Prostate gland (tissue), 2 donors: ENCODE data around the gene SLC9C2. TPM values are rescaled to one million over a fixed set of nuclear protein-coding genes. Genes with fewer than 3 reads are reported as not detected.

ENCODE experiments used
- DNase-seq: peaks from one replicate; pipeline ENCODE4 v3.0.0-alpha.2; 2019; ENCODE audit warnings: low spot score
- H3K27ac ChIP-seq, 2 donors: fragments of 200-600 bp; sonication (generic); 2 replicates each; pipeline ENCODE4 v1.5.1; 2017 to 2019
- H3K27me3 ChIP-seq: fragments of 200-600 bp; sonication (generic); replicated peaks from 2 replicates; pipeline ENCODE4 v1.5.1; 2019; ENCODE audit not compliant: insufficient read depth
- H3K36me3 ChIP-seq, 2 donors: fragments of 200-600 bp; sonication (generic); 1 replicate in 1 of 2; 2 replicates in 1 of 2; pipeline versions ENCODE4 v1.5.1 to v1.8.1; 2017 to 2019
- H3K4me1 ChIP-seq: fragments of 200-600 bp; sonication (generic); replicated peaks from 2 replicates; pipeline ENCODE4 v1.5.1; 2019
- H3K4me3 ChIP-seq, 2 donors: fragments of 200-600 bp; sonication (generic); 2 replicates each; pipeline ENCODE4 v1.5.1; 2017 to 2019
- H3K9me3 ChIP-seq: fragments of 200-600 bp; sonication (generic); 2 replicates; pipeline ENCODE4 v1.5.1; 2017
- POLR2A ChIP-seq: fragments of 450-650 bp; IDR thresholded peaks from one replicate; pipeline ENCODE4 v1.6.1; 2016; ENCODE audit warnings: antibody characterized with exemption, mild to moderate bottlenecking
- POLR2AphosphoS5 ChIP-seq: sonication (generic); formaldehyde crosslinking; IDR thresholded peaks from one replicate; pipeline ENCODE4 v1.6.1; 2017; ENCODE audit warnings: antibody characterized with exemption
- WGBS: methylation state at CpG from one replicate; pipeline ENCODE4 v1.1.5; 2018; 5-methylcytosine and 5-hydroxymethylcytosine counted together
- intact Hi-C: fragments of 100-400 bp; cut with DNase I; formaldehyde crosslinking; loops from one replicate; pipeline ENCODE4 v1.14.2; 2022
- total RNA-seq, 2 donors: library from RNA; depleted of rRNA; stranded (reverse); fragments of >200 nt; gene quantifications; one replicate each; pipeline ENCODE4 v1.1.0, GENCODE V29; 2016
- TF ChIP-seq, protein P1 (sequence below), 4 experiments: fragments of 200-600 bp in 2 of 4; fragments of 450-650 bp in 2 of 4; sonication (generic) in 2 of 4; IDR thresholded peaks; 1 replicate in 3 of 4; 2 replicates in 1 of 4; pipeline ENCODE4 v1.5.1; 2016 to 2019; ENCODE audit warnings: antibody characterized with exemption in 4 of 4, mild to moderate bottlenecking in 2 of 4, moderate library complexity in 2 of 4

The SLC9C2 gene
- total RNA-seq, 2 donors from 2014 or later, result 40.6 TPM; not detected in 1

DNA sequence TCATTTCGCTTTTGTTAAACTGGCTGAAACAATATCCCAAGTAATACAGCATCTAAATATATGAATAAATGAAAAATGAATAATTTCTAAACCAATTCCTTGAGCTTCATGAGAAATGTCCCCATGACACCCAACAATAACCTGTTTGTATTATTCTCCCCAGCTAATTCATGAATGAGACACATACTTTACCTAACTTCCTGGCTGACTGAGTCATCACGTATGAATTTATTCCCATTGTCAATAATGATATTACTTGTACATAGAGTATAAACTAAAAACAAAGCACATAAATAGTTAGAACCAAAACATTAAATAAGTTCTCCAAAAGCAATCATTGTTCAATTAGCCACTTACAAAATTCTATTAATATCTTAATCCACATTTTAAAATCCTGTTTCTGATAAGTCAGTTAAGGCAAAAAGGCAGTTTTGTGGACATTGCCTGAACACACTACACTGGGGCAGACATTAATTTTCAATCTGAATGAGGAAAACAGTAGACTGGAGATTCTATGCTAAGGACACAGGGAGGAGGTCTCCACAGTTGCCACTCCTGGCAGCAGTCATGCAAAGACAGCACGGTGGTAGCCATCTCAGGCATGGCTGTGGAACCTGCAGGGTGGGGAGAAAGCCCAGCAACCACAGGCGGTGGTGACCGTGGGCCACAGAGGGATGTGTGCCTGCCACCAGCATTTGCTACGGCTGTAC lies 48.2 kb downstream of the SLC9C2 start:
- Histone ChIP-seq H3K4me1 (no peaks in the 10 kb centered on the region), H3K27me3 (no peaks in the 10 kb centered on the region), H3K36me3 (no peaks in the 10 kb centered on the region), H3K27ac (no peak overlapping the region), H3K9me3 (no peaks in the 10 kb centered on the region), H3K4me3 (no peak overlapping the region)
- DNase-seq, result no peak
- TF ChIP-seq, protein P1, sequence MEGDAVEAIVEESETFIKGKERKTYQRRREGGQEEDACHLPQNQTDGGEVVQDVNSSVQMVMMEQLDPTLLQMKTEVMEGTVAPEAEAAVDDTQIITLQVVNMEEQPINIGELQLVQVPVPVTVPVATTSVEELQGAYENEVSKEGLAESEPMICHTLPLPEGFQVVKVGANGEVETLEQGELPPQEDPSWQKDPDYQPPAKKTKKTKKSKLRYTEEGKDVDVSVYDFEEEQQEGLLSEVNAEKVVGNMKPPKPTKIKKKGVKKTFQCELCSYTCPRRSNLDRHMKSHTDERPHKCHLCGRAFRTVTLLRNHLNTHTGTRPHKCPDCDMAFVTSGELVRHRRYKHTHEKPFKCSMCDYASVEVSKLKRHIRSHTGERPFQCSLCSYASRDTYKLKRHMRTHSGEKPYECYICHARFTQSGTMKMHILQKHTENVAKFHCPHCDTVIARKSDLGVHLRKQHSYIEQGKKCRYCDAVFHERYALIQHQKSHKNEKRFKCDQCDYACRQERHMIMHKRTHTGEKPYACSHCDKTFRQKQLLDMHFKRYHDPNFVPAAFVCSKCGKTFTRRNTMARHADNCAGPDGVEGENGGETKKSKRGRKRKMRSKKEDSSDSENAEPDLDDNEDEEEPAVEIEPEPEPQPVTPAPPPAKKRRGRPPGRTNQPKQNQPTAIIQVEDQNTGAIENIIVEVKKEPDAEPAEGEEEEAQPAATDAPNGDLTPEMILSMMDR (IDR thresholded peaks at IDR 0.05), result no peak
- TF ChIP-seq POLR2A (no peak), POLR2AphosphoS5 (no peak)
- intact Hi-C loops, result no loop called here
- 88% methylated on average over 6 of the region's 6 CpGs for WGBS

DNA sequence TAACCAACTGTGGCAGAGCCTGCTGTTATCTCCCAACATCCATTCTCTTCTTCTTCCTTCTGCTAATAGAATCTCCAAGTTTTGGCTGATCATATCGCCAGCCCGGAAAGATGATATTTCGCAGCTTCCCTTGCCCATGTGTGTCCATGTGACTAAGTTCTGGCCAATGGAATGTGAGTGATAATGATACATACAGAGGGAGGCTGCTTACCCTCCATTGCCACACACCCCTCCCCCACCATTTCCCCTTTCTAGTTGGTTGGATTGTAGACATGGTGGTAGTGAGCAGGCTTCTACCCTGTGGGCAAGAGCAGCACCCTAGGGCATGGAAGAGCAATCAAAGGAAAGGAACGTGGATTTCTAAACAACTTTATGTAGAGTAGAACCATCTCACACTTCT lies 48.8 kb downstream of the SLC9C2 start:
- 84% methylated on average over 4 of the region's 4 CpGs for WGBS
- no peaks in the 10 kb centered on the region for H3K36me3 ChIP-seq
- DNase-seq, result no peak
- no peak overlapping the region for H3K4me3 ChIP-seq
- TF ChIP-seq, protein P1 (IDR thresholded peaks at IDR 0.05), result no peak
- TF ChIP-seq POLR2AphosphoS5 (no peak), POLR2A (no peak)
- no peaks in the 10 kb centered on the region for H3K9me3 ChIP-seq
- H3K27me3 ChIP-seq, result no peaks in the 10 kb centered on the region
- H3K27ac ChIP-seq, result no peak overlapping the region
- intact Hi-C loops, result no loop called here
- H3K4me1 ChIP-seq, result no peaks in the 10 kb centered on the region

- H3K9me3 ChIP-seq, result no peaks in the 10 kb centered on the region
- no peaks in the 10 kb centered on the region for H3K36me3 ChIP-seq
- no peak for DNase-seq
- intact Hi-C loops, result no loop called here
- no peaks in the 10 kb centered on the region for H3K27me3 ChIP-seq
- H3K4me1 ChIP-seq, result no peaks in the 10 kb centered on the region
- TF ChIP-seq POLR2A (no peak), POLR2AphosphoS5 (no peak)
- TF ChIP-seq, protein P1 (IDR thresholded peaks at IDR 0.05), result no peak
- no peak overlapping the region for H3K27ac ChIP-seq
- H3K4me3 ChIP-seq, result no peak overlapping the region
These were observed 49.6 kb downstream of the SLC9C2 start for GRCh38 chr1:173553312-173553711.

DNA sequence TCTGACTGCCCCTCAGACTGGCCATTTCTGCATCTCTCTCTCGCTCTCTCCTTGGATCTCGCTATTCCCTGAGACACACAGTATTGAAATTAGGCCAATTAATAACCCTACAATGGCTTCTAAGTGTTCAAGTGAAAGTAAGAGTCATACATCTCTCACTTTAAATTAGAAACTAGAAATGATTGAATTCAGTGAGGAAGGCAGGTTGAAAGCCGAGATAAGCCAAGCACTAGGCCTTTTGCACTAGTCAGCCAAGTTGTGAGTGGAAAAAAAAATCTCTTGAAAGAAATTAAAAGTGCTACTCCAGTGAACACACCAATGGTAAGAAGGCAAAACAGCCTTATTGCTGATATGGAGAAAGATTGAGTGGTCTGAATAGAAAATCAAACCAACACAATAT lies 51.2 kb downstream of the SLC9C2 start:
- WGBS, result 88% methylated on average over 3 of the region's 3 CpGs
- Histone ChIP-seq H3K4me1 (no peaks in the 10 kb centered on the region), H3K36me3 (no peaks in the 10 kb centered on the region), H3K27ac (no peak overlapping the region), H3K9me3 (no peaks in the 10 kb centered on the region), H3K27me3 (no peaks in the 10 kb centered on the region), H3K4me3 (no peak overlapping the region)
- intact Hi-C loops, result no loop called here
- DNase-seq, result no peak
- TF ChIP-seq, protein P1 (IDR thresholded peaks at IDR 0.05), result no peak
- TF ChIP-seq POLR2AphosphoS5 (no peak), POLR2A (no peak)

DNA sequence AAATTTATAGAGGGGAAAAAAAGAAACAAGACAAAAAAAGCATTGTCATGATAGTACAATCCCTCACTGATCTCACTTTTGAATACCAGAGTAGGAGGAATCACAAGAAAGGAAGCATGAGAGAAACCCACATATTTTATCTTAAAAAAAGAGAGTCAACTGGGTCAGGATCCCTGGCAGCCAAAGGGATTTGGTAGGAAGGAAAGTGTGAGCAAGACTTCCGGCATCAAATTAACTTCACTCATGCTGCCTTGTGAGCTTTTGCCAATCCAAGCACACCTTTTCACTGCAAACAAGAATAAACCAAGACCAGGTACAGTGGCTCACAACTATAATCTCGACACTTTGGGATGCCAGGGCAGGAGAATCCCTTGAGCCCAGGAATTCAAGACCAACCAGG lies 53.1 kb downstream of the SLC9C2 start:
- TF ChIP-seq POLR2AphosphoS5, result no peak
- Histone ChIP-seq H3K27me3 (no peaks in the 10 kb centered on the region), H3K36me3 (no peaks in the 10 kb centered on the region), H3K9me3 (no peaks in the 10 kb centered on the region), H3K27ac (no peak overlapping the region), H3K4me1 (no peaks in the 10 kb centered on the region), H3K4me3 (no peak overlapping the region)
- WGBS, result 75% methylated on average over 2 of the region's 2 CpGs
- intact Hi-C loops, result no loop called here
- DNase-seq, result no peak
